ENCODE results near the gene EML3.
A peak's percentile ranks its signal among the peaks of the same experiment; 100 is the strongest.

Gene EML3

DNA sequence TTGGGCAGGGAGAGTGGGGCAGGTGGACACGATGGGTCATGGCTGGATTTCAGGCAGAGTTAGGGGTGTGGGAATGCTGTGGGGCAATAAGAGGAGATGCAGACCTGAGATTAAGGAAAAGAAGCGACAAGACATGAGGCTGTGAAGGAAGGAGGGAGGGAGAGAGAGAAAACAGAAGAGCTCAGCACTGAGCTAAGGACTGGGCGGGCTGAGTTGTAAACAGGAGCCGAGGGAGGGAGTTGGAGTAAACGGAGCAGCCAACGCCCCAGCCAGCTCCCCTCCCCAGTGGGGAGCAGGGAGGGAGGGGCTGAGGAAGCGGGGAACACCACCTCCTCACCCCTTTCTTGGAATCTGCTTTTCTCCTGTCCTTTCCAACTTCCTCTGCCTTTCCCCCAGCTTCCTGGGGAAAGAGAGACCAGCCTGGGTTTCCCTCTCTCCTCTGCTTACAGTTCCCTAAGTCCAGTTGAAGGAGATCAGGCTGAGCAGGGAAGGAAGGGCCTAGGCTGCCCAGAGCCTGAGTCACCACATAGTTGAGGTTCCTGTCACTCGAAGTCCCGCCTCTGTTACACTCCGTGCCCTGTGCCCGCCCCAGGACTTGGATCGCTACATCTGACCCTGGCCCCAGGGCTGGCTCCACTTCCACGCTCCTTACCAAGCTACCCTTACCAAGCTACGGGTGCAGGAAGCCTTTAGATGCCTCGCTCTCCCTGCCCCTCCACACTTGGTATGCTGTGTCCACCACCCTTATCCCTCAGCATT, 59.3 kb downstream of the EML3 start:
- peak; percentile 93 for DNase-seq (ENCODE audit: low read depth)
- peak overlapping the region; percentile 39 for H3K4me3 ChIP-seq (ENCODE audit: low read depth, low read length)
- TF ChIP-seq, protein P1, sequence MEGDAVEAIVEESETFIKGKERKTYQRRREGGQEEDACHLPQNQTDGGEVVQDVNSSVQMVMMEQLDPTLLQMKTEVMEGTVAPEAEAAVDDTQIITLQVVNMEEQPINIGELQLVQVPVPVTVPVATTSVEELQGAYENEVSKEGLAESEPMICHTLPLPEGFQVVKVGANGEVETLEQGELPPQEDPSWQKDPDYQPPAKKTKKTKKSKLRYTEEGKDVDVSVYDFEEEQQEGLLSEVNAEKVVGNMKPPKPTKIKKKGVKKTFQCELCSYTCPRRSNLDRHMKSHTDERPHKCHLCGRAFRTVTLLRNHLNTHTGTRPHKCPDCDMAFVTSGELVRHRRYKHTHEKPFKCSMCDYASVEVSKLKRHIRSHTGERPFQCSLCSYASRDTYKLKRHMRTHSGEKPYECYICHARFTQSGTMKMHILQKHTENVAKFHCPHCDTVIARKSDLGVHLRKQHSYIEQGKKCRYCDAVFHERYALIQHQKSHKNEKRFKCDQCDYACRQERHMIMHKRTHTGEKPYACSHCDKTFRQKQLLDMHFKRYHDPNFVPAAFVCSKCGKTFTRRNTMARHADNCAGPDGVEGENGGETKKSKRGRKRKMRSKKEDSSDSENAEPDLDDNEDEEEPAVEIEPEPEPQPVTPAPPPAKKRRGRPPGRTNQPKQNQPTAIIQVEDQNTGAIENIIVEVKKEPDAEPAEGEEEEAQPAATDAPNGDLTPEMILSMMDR (conservative IDR thresholded peaks at IDR 0.05; ENCODE audit: low read depth, low read length) = no peak

DNA sequence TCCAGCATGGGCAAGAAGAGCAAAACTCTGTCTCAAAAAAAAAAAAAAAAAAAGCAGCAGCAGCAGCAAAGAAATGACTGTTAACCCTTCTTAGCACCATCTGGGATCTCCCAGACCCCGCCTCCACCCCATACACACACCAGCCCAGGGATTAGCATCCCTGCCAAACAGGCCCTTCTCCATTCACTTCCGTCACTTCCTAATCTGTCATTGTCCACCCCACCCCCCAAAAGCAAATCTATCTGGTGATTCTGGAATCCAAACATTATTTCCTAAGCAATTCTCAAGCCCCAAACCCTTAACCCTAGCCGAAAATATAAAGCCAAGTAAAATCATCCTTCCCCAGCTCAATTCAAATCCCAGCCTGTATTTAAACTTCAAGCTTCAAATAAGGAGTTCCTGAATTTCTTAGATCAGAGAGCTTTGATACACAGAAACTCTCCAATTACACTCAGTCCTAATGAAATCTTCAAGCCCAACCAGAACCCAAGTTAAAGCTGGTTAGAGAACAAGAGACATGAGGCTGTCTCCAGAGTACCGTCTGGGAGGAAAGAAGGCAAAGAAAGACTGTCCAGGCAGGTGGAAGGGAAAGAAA, 60.0 kb downstream of the EML3 start:
- H3K4me3 ChIP-seq (ENCODE audit: low read depth, low read length) = peak overlapping the region; percentile 39
- DNase-seq (ENCODE audit: low read depth) = no peak
- TF ChIP-seq, protein P1 (conservative IDR thresholded peaks at IDR 0.05; ENCODE audit: low read depth, low read length) = no peak
